Activated CD8-positive, alpha-beta memory T cell treated with anti-CD3 and anti-CD28 coated beads for 1 hour (primary cell): Measurements from ENCODE around the gene PCBP4.
"Not testable (repeated sequence)": the region's sequence is repeated elsewhere in the genome, so short reads cannot be mapped to it uniquely, and the experiment has no call there.

Source experiments
- DNase-seq, 2 donors: peaks; one replicate each; pipeline ENCODE4 v3.0.0-alpha.2; 2020; ENCODE audit warnings: low read depth in 1 of 2; ENCODE audit errors: extremely low read depth in 1 of 2

Gene PCBP4

GRCh38 chr3:51995346-51996163 is 28.3 kb upstream of the PCBP4 start, which contains the start of gene RPL29:
Gene RPL29, minus strand, starts transcription at chr3:51995895. Its CDS starts 434 bp downstream, at chr3:51995461.
- peak; percentile 75 to 79 for DNase-seq

DNA sequence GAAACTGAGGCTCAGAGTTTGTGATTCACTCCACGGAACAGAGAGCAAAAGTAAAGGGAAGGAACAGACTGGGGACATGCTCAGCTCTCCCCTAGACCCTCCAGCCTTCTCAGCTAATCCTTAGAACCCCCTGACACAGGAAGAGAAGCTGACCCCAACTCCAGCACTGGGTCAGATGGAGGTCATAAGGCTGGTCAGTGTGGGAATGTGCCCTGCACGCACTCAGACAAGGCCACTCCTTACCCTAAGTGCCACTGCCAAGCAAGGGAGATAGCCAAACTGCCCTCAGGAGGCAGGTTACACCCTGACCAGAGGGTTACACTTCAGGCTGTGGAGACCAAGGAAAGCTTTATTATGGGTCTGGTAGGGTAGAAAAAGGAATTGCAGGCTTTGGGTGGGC is 27.3 kb upstream of the PCBP4 start:
- DNase-seq, result no peak

DNA sequence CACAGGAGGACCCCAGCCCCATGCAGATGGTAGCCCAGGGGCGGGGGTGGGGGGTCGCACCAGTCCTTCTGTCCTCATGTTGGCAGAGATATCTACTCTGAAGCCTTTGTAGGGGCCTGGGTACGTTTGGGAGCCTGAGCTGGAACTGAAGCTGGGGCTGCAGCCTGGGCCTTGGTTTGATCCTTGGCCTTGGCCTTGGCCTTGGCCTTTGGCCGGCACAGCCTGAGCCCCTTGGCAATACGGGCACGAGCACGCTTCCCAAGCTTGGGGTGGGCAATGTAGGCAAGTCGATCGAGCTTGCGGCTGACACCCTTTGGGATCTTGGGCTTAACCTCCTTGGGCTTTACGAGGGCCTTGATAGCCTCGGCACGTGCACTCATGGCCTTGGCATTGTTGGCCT is 26.4 kb upstream of the PCBP4 start:
- not testable (repeated sequence) for DNase-seq

GRCh38 chr3:51992017-51992682 is 24.9 kb upstream of the PCBP4 start:
- DNase-seq, result no peak

GRCh38 chr3:51990501-51990971 is 23.3 kb upstream of the PCBP4 start:
- not testable (repeated sequence) for DNase-seq

GRCh38 chr3:51988286-51989146 is 21.3 kb upstream of the PCBP4 start:
- DNase-seq, result no peak

DNA sequence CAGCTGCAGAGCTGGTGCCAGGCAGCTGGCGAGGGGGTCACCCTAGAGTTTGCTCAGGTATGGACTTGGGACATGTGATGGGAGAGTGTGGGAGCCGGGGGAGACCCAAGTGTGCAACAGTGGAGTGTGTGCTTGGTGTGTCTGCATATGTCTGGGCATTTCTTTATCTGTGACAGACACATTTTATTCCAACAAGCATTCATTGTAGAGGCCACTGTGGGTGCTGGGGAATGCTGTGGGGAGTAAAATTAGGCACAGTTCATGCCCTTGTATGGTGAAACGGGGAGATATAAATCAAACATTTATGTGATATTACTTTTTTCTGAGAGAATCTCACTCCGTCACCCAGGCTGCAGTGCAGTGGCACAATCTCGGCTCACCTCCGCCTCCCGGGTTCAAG is 20.3 kb upstream of the PCBP4 start:
- no peak for DNase-seq

- DNase-seq, result no peak
Observed at GRCh38 chr3:51986010-51986947, 19.0 kb upstream of the PCBP4 start.

- no peak for DNase-seq
Observed at GRCh38 chr3:51985063-51985462, 17.8 kb upstream of the PCBP4 start.

- DNase-seq, result no peak
Observed at GRCh38 chr3:51984269-51984647, 17.0 kb upstream of the PCBP4 start.

DNA sequence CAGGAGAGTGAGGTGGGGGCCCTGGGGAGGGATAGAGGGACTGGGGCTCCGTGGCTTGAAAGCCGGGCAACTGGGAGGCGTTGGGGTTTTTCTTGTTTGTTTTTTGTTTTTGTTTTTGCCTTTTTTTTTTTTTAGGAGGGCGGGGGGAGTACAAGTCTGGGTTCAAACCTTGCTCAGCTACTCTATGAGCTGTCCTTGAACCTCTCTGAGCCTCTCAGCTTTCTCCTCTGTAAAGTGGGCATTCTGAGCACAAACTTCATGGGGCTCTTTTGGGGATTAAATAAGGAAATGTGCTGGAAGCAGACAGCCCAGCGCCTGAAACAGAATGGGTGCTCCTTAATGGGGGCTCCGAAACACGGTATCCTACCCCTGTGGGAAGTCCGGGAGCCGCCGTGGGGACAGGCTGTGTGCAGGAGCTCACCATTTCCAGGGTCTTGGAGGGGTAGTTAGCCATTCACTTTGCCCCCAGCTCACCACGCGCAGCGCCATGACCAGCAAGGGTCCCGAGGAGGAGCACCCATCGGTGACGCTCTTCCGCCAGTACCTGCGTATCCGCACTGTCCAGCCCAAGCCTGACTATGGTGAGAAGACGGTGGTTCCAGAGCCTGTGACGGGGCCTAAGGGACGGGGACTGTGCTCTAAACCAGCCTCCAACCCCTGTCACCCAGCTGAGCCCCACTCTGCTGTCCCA is 16.5 kb upstream of the PCBP4 start:
- DNase-seq, result no peak

- DNase-seq, result peak; percentile 30 to 43
Observed at GRCh38 chr3:51982838-51983577, 15.8 kb upstream of the PCBP4 start, which contains the start of gene ACY1. Gene ACY1, plus strand, starts transcription at chr3:51983535. Its CDS starts 530 bp downstream, at chr3:51984065.

- DNase-seq, result no peak
Observed at GRCh38 chr3:51982352-51982837, 15.1 kb upstream of the PCBP4 start.

GRCh38 chr3:51980253-51980652 is 13.0 kb upstream of the PCBP4 start:
- DNase-seq, result no peak

- DNase-seq, result no peak
Observed at GRCh38 chr3:51978143-51978502, 10.9 kb upstream of the PCBP4 start.

DNA sequence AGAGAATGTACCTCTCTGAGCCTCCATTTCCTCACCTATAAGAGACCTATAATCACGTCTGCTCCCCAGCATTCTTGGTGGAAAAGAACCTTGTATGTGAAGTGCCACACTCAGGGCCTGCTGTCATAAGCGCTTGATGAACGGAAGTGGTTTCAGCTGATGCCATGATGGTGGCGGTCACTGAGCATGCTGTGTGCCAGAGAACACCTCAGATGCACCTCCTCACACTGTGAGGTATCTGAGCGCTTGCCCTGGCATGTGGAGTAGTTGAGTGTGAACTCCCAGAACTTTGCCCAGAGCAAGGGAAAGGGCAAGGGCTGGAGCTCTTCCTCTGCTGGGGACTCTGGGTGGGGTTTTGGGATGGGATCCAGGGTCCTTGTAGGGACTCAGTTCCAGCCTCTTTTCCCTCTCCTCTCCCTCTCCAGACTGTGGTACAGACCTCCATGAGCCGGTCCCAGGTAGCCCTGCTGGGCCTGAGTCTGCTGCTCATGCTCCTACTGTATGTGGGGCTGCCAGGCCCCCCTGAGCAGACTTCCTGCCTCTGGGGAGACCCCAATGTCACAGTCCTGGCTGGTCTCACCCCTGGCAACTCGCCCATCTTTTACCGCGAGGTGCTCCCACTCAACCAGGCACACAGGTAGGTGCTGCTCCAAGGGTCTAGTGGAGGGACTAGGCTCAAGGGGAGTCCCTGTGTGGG is 10.3 kb upstream of the PCBP4 start:
- DNase-seq, result no peak

DNA sequence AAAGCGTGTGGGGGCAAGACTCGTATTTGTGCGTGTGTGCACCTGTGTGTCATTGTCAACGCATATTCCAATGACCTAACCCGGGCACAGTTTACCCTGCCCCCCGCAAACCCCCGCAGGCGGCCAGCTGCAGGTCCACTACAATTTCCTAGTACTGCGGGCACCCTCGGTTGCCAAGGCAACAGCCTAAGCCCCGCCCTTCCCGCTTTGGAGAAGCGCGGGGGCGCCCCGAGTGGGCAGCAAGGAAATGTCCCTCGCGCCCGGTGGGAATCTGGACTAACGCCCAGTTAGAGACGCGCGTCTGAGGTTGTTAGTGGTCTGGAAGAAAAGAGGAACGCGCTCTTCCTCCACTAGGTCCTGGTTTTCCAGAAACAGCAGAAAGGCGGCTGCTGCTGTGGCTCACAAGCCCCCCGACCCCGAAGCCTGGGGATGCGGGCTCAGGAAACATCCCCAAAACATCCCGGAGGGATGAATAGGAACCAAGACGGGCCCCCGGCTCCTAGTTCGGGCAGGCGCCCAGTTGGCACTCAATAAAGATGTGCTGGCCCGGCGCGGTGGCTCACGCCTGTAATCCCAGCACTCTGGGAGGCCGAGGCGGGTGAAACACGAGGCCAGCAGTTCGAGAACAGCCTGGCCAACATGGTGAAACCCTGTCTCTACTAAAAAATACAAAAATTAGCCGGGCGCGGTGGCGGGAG is 8.7 kb upstream of the PCBP4 start:
- DNase-seq, result no peak
